SK-N-MC (cell line): ENCODE measurements around the gene ADH5.
"Not testable (repeated sequence)": the region's sequence is repeated elsewhere in the genome, so short reads cannot be mapped to it uniquely, and the experiment has no call there.

Experiments
- DNase-seq: peaks from one replicate; pipeline ENCODE4 v3.0.0-alpha.2; 2011; ENCODE audit warnings: low read depth, low spot score
- H3K27ac ChIP-seq: fragments of 200-600 bp; sonication (generic); 2 replicates; pipeline ENCODE4 v1.5.1; 2016; ENCODE audit warnings: mixed run types
- H3K36me3 ChIP-seq: fragments of 200-600 bp; sonication (generic); 2 replicates; pipeline ENCODE4 v1.6.1; 2017; ENCODE audit warnings: antibody characterized with exemption, low read length, mixed read lengths; ENCODE audit not compliant: insufficient read depth
- H3K4me3 ChIP-seq: fragments of 200-600 bp; sonication (generic); 2 replicates; pipeline ENCODE4 v1.5.1; 2016
- H3K9ac ChIP-seq: fragments of 200-600 bp; sonication (generic); 2 replicates; pipeline ENCODE4 v1.8.0; 2017; ENCODE audit warnings: mixed run types, mixed read lengths; ENCODE audit not compliant: insufficient read length
- H3K9me3 ChIP-seq: fragments of 200-600 bp; sonication (generic); 2 replicates; pipeline ENCODE4 v1.6.1; 2017; ENCODE audit warnings: low read depth, mild to moderate bottlenecking, antibody characterized with exemption, low read length, moderate library complexity, mixed read lengths
- EZH2 ChIP-seq: fragments of 200-600 bp; sonication (generic); IDR thresholded peaks from one replicate; pipeline ENCODE4 v1.6.1; 2017; ENCODE audit warnings: antibody characterized with exemption
- FOXP2 ChIP-seq: optimal IDR thresholded peaks from 2 replicates; pipeline ENCODE3; 2011; ENCODE audit warnings: mild to moderate bottlenecking, moderate library complexity; ENCODE audit not compliant: insufficient read depth; ENCODE audit errors: extremely low read length, control extremely low read depth
- POLR2AphosphoS5 ChIP-seq: IDR thresholded peaks from 2 replicates; pipeline ENCODE4 v1.6.1; 2012; ENCODE audit warnings: mild to moderate bottlenecking, low read depth, low read length, borderline replicate concordance

ADH5 gene

GRCh38 chr4:99029018-99029735 is 59.4 kb downstream of the ADH5 start:
- Histone ChIP-seq H3K27ac (no peak overlapping the region; the same call in 1 of the 2 replicates), H3K36me3 (peaks cover 53% of the 10 kb centered on the region), H3K4me3 (no peak overlapping the region), H3K9me3 (no peaks in the 10 kb centered on the region; the same call in 1 of the 2 replicates), H3K9ac (no peak overlapping the region)
- no peak for DNase-seq
- TF ChIP-seq FOXP2 (no peak), POLR2AphosphoS5 (no peak), EZH2 (no peak)

GRCh38 chr4:99028187-99028586 is 60.4 kb downstream of the ADH5 start:
- peak overlapping the region; percentile 33; the same call in 1 of the 2 replicates for H3K27ac ChIP-seq
- no peak overlapping the region for H3K9ac ChIP-seq
- peaks cover 44% of the 10 kb centered on the region for H3K36me3 ChIP-seq
- no peak for DNase-seq
- H3K9me3 ChIP-seq = no peaks in the 10 kb centered on the region; the same call in 1 of the 2 replicates
- TF ChIP-seq POLR2AphosphoS5 (no peak), FOXP2 (no peak), EZH2 (no peak)
- no peak overlapping the region for H3K4me3 ChIP-seq

- Histone ChIP-seq H3K4me3 (no peak overlapping the region), H3K27ac (0 out of 2 replicates have a peak overlapping the region, but pooled peaks have one; percentile 33), H3K36me3 (peaks cover 42% of the 10 kb centered on the region), H3K9me3 (no peaks in the 10 kb centered on the region), H3K9ac (no peak overlapping the region)
- no peak for TF ChIP-seq POLR2AphosphoS5
- no peak for TF ChIP-seq FOXP2
- TF ChIP-seq EZH2 = no peak
- no peak for DNase-seq
Measured at GRCh38 chr4:99027304-99027703, 61.3 kb downstream of the ADH5 start.

- no peak for DNase-seq
- peaks cover 44% of the 10 kb centered on the region for H3K36me3 ChIP-seq
- 0 out of 2 replicates have a peak, but pooled peaks cover 4% of the 10 kb centered on the region for H3K9me3 ChIP-seq
- no peak overlapping the region for H3K27ac ChIP-seq
- H3K9ac ChIP-seq = no peak overlapping the region
- no peak overlapping the region for H3K4me3 ChIP-seq
- TF ChIP-seq POLR2AphosphoS5 (no peak), FOXP2 (no peak)
Measured at GRCh38 chr4:99025506-99025905, 63.1 kb downstream of the ADH5 start.

- no peak overlapping the region for H3K27ac ChIP-seq
- no peak overlapping the region for H3K9ac ChIP-seq
- no peak overlapping the region for H3K4me3 ChIP-seq
- TF ChIP-seq POLR2AphosphoS5 (no peak), EZH2 (no peak), FOXP2 (no peak)
- H3K36me3 ChIP-seq = peaks cover 44% of the 10 kb centered on the region
- H3K9me3 ChIP-seq = peaks cover 7% of the 10 kb centered on the region; the same call in 1 of the 2 replicates
- no peak for DNase-seq
Measured at GRCh38 chr4:99024481-99025275, 63.9 kb downstream of the ADH5 start.

- not testable (repeated sequence) for DNase-seq, H3K4me3 ChIP-seq, H3K27ac ChIP-seq, H3K9me3 ChIP-seq, H3K9ac ChIP-seq
- H3K36me3 ChIP-seq = peaks cover 43% of the 10 kb centered on the region
Measured at GRCh38 chr4:99023800-99024251, 64.8 kb downstream of the ADH5 start.

GRCh38 chr4:99022566-99022965 is 66.0 kb downstream of the ADH5 start:
- no peak overlapping the region for H3K27ac ChIP-seq
- H3K36me3 ChIP-seq = peaks cover 48% of the 10 kb centered on the region
- TF ChIP-seq POLR2AphosphoS5 = no peak
- TF ChIP-seq EZH2 = no peak
- TF ChIP-seq FOXP2 = no peak
- no peak overlapping the region for H3K4me3 ChIP-seq
- H3K9me3 ChIP-seq = peaks cover 7% of the 10 kb centered on the region; the same call in 1 of the 2 replicates
- H3K9ac ChIP-seq = no peak overlapping the region
- no peak for DNase-seq

GRCh38 chr4:99021386-99021785 is 67.2 kb downstream of the ADH5 start:
- TF ChIP-seq EZH2 (no peak), FOXP2 (no peak), POLR2AphosphoS5 (no peak)
- Histone ChIP-seq H3K36me3 (peaks cover 59% of the 10 kb centered on the region), H3K9ac (no peak overlapping the region), H3K9me3 (peaks cover 7% of the 10 kb centered on the region; the same call in 1 of the 2 replicates), H3K4me3 (no peak overlapping the region), H3K27ac (no peak overlapping the region)
- DNase-seq = no peak
